Measurements from ENCODE around the gene COL16A1. TPM values are rescaled to one million over a fixed set of nuclear protein-coding genes. Genes with fewer than 3 reads are reported as not detected.

COL16A1 gene
- polyA plus RNA-seq, 3 donors = 0.13 TPM; not detected in 2

GRCh38 chr1:31694964-31695313 lies 8.9 kb downstream of the COL16A1 start:
- 98% methylated on average over 5 of the region's 8 CpGs for WGBS (ENCODE audit: insufficient coverage)
- no peak overlapping the region for H3K9ac ChIP-seq (ENCODE audit: insufficient read depth, low read length, poor library complexity, severe bottlenecking)
- TF ChIP-seq CTCF (IDR thresholded peaks at IDR 0.05) = no peak

DNA sequence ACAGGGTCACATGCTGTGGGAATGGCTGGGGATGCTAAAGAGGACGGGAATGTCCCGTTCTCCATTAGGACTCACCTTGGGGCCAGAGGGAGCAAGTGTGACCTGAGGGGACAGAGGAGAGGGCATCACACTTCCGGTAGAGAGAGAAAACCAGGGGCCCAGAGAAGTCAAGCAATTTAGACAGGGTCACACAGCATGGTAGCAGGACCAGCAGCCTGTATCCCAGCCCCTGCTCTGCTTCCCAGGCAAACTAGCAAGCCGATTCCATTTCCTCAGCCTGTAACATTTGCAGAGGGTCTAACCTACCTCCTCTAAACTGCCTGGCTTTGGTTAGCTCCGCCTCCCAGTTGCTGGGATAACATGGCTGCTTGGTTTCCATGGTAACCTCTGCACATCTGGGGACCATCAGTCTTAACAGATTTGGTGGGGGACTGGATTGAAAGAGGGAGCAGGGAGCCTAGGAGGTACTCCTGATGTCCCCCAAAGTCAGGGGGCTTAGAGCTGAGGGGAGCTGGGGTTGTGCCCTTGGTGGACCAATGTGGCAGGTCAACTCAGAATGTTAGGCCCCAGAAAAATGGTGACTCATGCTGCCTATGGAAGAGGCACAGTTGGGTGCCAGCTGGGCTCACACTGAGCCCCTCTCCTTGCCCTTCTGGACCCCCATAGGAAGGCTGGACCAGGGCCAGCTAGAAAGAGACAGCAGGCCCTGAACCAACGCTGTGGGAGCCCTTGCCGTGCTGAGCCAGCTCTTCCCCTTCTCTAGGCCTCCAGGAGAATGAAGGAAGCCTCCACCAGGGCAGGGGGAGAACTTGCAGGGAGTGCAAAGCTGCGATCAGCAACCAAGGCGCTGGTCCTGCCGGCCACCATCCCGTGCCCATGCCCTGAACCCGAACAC lies 9.5 kb downstream of the COL16A1 start:
- H3K4me1 Mint-ChIP-seq = no peaks in the 10 kb centered on the region
- Histone ChIP-seq H3K9ac (ENCODE audit: insufficient read depth, low read length, poor library complexity, severe bottlenecking) (no peak overlapping the region), H3K27ac (ENCODE audit: low read depth in 1 of 2, low read length in 2 of 2) (no peak overlapping the region), H3K79me2 (ENCODE audit: insufficient read depth, low read length) (no peaks in the 10 kb centered on the region), H3K27me3 (ENCODE audit: control insufficient read depth in 2 of 2, insufficient read depth in 2 of 2, low read length in 2 of 2) (no peaks in the 10 kb centered on the region), H2AFZ (ENCODE audit: insufficient read depth, low read depth, low read length, poor library complexity, severe bottlenecking) (no peak overlapping the region), H3K4me3 (replicated peaks in 1 of 3; ENCODE audit: low read depth in 2 of 3, low read length in 3 of 3) (no peak overlapping the region), H3K4me2 (replicated peaks; ENCODE audit: extremely low read depth, low read length, poor library complexity, severe bottlenecking) (no peak overlapping the region), H3K36me3 (replicated peaks in 1 of 2; ENCODE audit: control insufficient read depth in 1 of 2, insufficient read depth in 2 of 2, low read length in 2 of 2) (no peaks in the 10 kb centered on the region), H4K20me1 (ENCODE audit: insufficient read depth, low read length) (no peaks in the 10 kb centered on the region), H3K9me3 (replicated peaks in 1 of 2; ENCODE audit: control insufficient read depth in 1 of 2, insufficient read depth in 1 of 2, low read length in 2 of 2) (no peaks in the 10 kb centered on the region), H3K4me1 (ENCODE audit: control insufficient read depth in 1 of 2, insufficient read depth in 2 of 2, low read length in 2 of 2) (no peaks in the 10 kb centered on the region)
- H3K27ac Mint-ChIP-seq = peak overlapping the region in 1 of 7 donors; percentile 16
- intact Hi-C loops (cut with micrococcal nuclease) = no loop called here
- no peak for DNase-seq
- WGBS (ENCODE audit: insufficient coverage) = 81% methylated on average over 8 of the region's 12 CpGs
- no peak for TF ChIP-seq CTCF (IDR thresholded peaks at IDR 0.05)
- no peaks in the 10 kb centered on the region for H3K9me3 Mint-ChIP-seq
- H3K4me3 Mint-ChIP-seq = no peak overlapping the region
- H3K36me3 Mint-ChIP-seq = no peaks in the 10 kb centered on the region
- H3K27me3 Mint-ChIP-seq (ENCODE audit: low read depth in 3 of 3) = peaks cover 3 to 8% (median 4%) of the 10 kb centered on the region in 3 donors

More at GRCh38 chr1:31694964-31695313, 8.9 kb downstream of the COL16A1 start:
- Histone ChIP-seq H3K27me3 (ENCODE audit: control insufficient read depth in 2 of 2, insufficient read depth in 2 of 2, low read length in 2 of 2) (no peaks in the 10 kb centered on the region), H4K20me1 (ENCODE audit: insufficient read depth, low read length) (no peaks in the 10 kb centered on the region), H2AFZ (ENCODE audit: insufficient read depth, low read depth, low read length, poor library complexity, severe bottlenecking) (no peak overlapping the region), H3K27ac (ENCODE audit: low read depth in 1 of 2, low read length in 2 of 2) (no peak overlapping the region), H3K36me3 (replicated peaks in 1 of 2; ENCODE audit: control insufficient read depth in 1 of 2, insufficient read depth in 2 of 2, low read length in 2 of 2) (no peaks in the 10 kb centered on the region), H3K4me1 (ENCODE audit: control insufficient read depth in 1 of 2, insufficient read depth in 2 of 2, low read length in 2 of 2) (no peaks in the 10 kb centered on the region), H3K4me2 (replicated peaks; ENCODE audit: extremely low read depth, low read length, poor library complexity, severe bottlenecking) (no peak overlapping the region), H3K79me2 (ENCODE audit: insufficient read depth, low read length) (no peaks in the 10 kb centered on the region), H3K4me3 (replicated peaks in 1 of 3; ENCODE audit: low read depth in 2 of 3, low read length in 3 of 3) (no peak overlapping the region), H3K9me3 (replicated peaks in 1 of 2; ENCODE audit: control insufficient read depth in 1 of 2, insufficient read depth in 1 of 2, low read length in 2 of 2) (no peaks in the 10 kb centered on the region)
- intact Hi-C loops (cut with micrococcal nuclease) = no loop called here
- Mint-ChIP-seq H3K4me3 (no peak overlapping the region), H3K9me3 (no peaks in the 10 kb centered on the region), H3K27ac (peak overlapping the region in 1 of 7 donors; percentile 33), H3K36me3 (no peaks in the 10 kb centered on the region), H3K27me3 (ENCODE audit: low read depth in 3 of 3) (peaks cover 3 to 8% (median 4%) of the 10 kb centered on the region in 3 donors), H3K4me1 (no peaks in the 10 kb centered on the region)
- no peak for DNase-seq

Data from CD14-positive monocyte (primary cell).